K562 (cell line): ENCODE results near the gene SNX4. TPM values are rescaled to one million over a fixed set of nuclear protein-coding genes. Genes with fewer than 3 reads are reported as not detected.

Experiments
- ATAC-seq: fragments of 200-7000 bp; cut with Tn5 transposase; 3 replicates; pipeline ENCODE4 v1.9.1; 2020; ENCODE audit warnings: moderate library complexity
- BruUV-seq: library from RNA; stranded (reverse); fragments of 400-500 nt; replicated peaks from 2 replicates; lab custom pipeline; 2021; lab: Mats Ljungman, UMichigan
- CTCF ChIA-PET: fragments of 300-600 bp; formaldehyde crosslinking; extraction: SDS; loops from one replicate; lab custom pipeline; 2021; ENCODE audit warnings: low intra/inter-chr PET ratio; lab: Yijun Ruan, JAX
- POLR2A ChIA-PET: fragments of 300-600, 350-650 bp; sonication (Branson Sonifier 250); formaldehyde crosslinking; extraction: SDS; loops from one replicate; lab custom pipeline; 2021; ENCODE audit warnings: antibody characterized with exemption, inconsistent platforms; lab: Yijun Ruan, JAX
- DNase-seq, 4 experiments: peaks; one replicate each; pipeline versions ENCODE4 v3.0.0 to v3.0.0-alpha.2; 2011 to 2018; ENCODE audit warnings: low spot score in 3 of 4, mixed read lengths in 3 of 4; ENCODE audit errors: extremely low read depth in 1 of 4
- FAIRE-seq: peaks from 2 replicates; lab custom pipeline; 2011; peaks lifted over from hg19 to GRCh38; lab: Jason Lieb, UNC
- H2AFZ ChIP-seq: 2 replicates; pipeline ENCODE4 v1.6.0; 2011; ENCODE audit warnings: low read depth, low read length, control low read depth, inconsistent platforms
- H3K27ac ChIP-seq: fragments of 200-600 bp; 3 replicates; pipeline ENCODE4 v1.8.0; 2011; ENCODE audit warnings: low read depth, mild to moderate bottlenecking, control low read depth, inconsistent platforms, low read length, moderate library complexity, mixed read lengths; ENCODE audit errors: extremely low read depth
- H3K27me3 ChIP-seq, 2 experiments: fragments of 300-600 bp in 1 of 2; 2 replicates in 1 of 2; 3 replicates in 1 of 2; pipeline versions ENCODE4 v1.6.0 to v1.8.0; 2011; ENCODE audit warnings: inconsistent platforms in 2 of 2, low read length in 2 of 2, mild to moderate bottlenecking in 1 of 2, mixed read lengths in 1 of 2, moderate library complexity in 1 of 2; ENCODE audit not compliant: control insufficient read depth in 2 of 2, insufficient read depth in 2 of 2
- H3K36me3 ChIP-seq: fragments of 300-600 bp; 3 replicates; pipeline ENCODE4 v1.8.0; 2011; ENCODE audit warnings: mild to moderate bottlenecking, low read length, inconsistent platforms; ENCODE audit not compliant: control insufficient read depth, insufficient read depth
- H3K4me1 ChIP-seq, 2 experiments: fragments of 200-600 bp in 1 of 2; replicated peaks in 1 of 2; 2 replicates in 1 of 2; 3 replicates in 1 of 2; pipeline versions ENCODE4 v1.5.1 to v1.8.0; 2011; ENCODE audit warnings: inconsistent platforms in 2 of 2, low read length in 2 of 2, mild to moderate bottlenecking in 1 of 2, mixed read lengths in 1 of 2, moderate library complexity in 1 of 2; ENCODE audit not compliant: control insufficient read depth in 2 of 2, insufficient read depth in 2 of 2
- H3K4me2 ChIP-seq: 2 replicates; pipeline ENCODE4 v1.6.1; 2011; ENCODE audit warnings: low read length, control low read depth, inconsistent platforms, mixed read lengths; ENCODE audit not compliant: insufficient read depth
- H3K4me3 ChIP-seq: fragments of 200-600 bp; sonication (generic), shearing (Covaris generic); 2 replicates; pipeline ENCODE4 v1.5.1; 2016; ENCODE audit warnings: control low read depth, inconsistent platforms
- H3K79me2 ChIP-seq: fragments of 200-600 bp; 3 replicates; pipeline ENCODE4 v1.8.0; 2011; ENCODE audit warnings: low read length, inconsistent platforms; ENCODE audit not compliant: control insufficient read depth, insufficient read depth
- H3K9ac ChIP-seq, 2 experiments: 2 replicates each; pipeline versions ENCODE4 v1.6.0 to v1.6.1; 2011; ENCODE audit warnings: low read depth in 2 of 2, low read length in 2 of 2, control low read depth in 1 of 2, inconsistent platforms in 1 of 2, mild to moderate bottlenecking in 1 of 2, mixed read lengths in 1 of 2; ENCODE audit not compliant: insufficient read depth in 1 of 2
- H3K9me1 ChIP-seq: one replicate; pipeline ENCODE4 v1.6.0; 2011; ENCODE audit warnings: inconsistent platforms, mild to moderate bottlenecking, low read length, moderate library complexity; ENCODE audit not compliant: control insufficient read depth, insufficient read depth
- H3K9me3 ChIP-seq: replicated peaks from 2 replicates; pipeline ENCODE4 v1.5.1; 2011; ENCODE audit warnings: low read depth, low read length, inconsistent platforms; ENCODE audit not compliant: control insufficient read depth, insufficient read depth
- H4K20me1 ChIP-seq: replicated peaks from 2 replicates; pipeline ENCODE4 v1.6.1; 2011; ENCODE audit warnings: low read length, inconsistent platforms, mixed read lengths; ENCODE audit not compliant: control insufficient read depth, insufficient read depth
- CHD1 ChIP-seq: fragments of 200-600 bp; sonication (generic); IDR thresholded peaks from one replicate; pipeline ENCODE4 v1.6.1; 2012; ENCODE audit warnings: mild to moderate bottlenecking, moderate library complexity, low read length, inconsistent platforms
- ELF1 ChIP-seq: fragments of 200-800 bp; sonication (Bioruptor generic); IDR thresholded peaks from 2 replicates; pipeline ENCODE4 v1.6.1; 2016; ENCODE audit warnings: missing genetic modification characterization, missing compliant biosample characterization
- ETV1 ChIP-seq: fragments of 450-650 bp; conservative IDR thresholded peaks from 2 replicates; pipeline ENCODE4 v1.6.1; 2016; ENCODE audit warnings: missing genetic modification characterization, control low read depth, low read depth, missing compliant biosample characterization
- HDAC6 ChIP-seq: IDR thresholded peaks from 2 replicates; pipeline ENCODE4 v1.6.1; 2012; ENCODE audit warnings: low read depth, mild to moderate bottlenecking, control low read depth, inconsistent platforms, low read length, moderate library complexity
- MLLT1 ChIP-seq, 2 experiments: fragments of 450-650 bp; IDR thresholded peaks; 2 replicates each; pipeline ENCODE4 v1.6.1; 2016
- RAD21 ChIP-seq, 2 experiments: fragments of 250-450 bp in 1 of 2; fragments of 450-650 bp in 1 of 2; sonication (Bioruptor Pico) in 1 of 2; formaldehyde crosslinking in 1 of 2; IDR thresholded peaks in 1 of 2; conservative IDR thresholded peaks in 1 of 2; 2 replicates each; pipeline versions ENCODE4 v1.4.0 to v1.8.0; 2020 to 2022; ENCODE audit warnings: mild to moderate bottlenecking in 2 of 2, moderate library complexity in 1 of 2
- RBBP5 ChIP-seq: fragments of 200-600 bp; sonication (generic); IDR thresholded peaks from 2 replicates; pipeline ENCODE4 v1.6.1; 2012; ENCODE audit warnings: borderline replicate concordance, mild to moderate bottlenecking, low read length, control low read depth, inconsistent platforms; ENCODE audit not compliant: insufficient read depth, poor library complexity, severe bottlenecking
- ZBTB5 ChIP-seq: fragments of 450-650 bp; IDR thresholded peaks from 2 replicates; pipeline ENCODE4 v1.6.1; 2017; ENCODE audit warnings: antibody characterized with exemption
- ZBTB7A ChIP-seq: IDR thresholded peaks from 2 replicates; pipeline ENCODE4 v1.6.1; 2011; ENCODE audit warnings: low read depth, mild to moderate bottlenecking, low read length, moderate library complexity, borderline replicate concordance; ENCODE audit not compliant: control insufficient read depth
- WGBS: fragments of 100-300 bp; shearing (Covaris generic); methylation state at CpG from one replicate; pipeline ENCODE4 v1.1.6; 2016; ENCODE audit warnings: low coverage, mixed read lengths; ENCODE audit not compliant: insufficient coverage; ENCODE audit errors: missing lambda C conversion rate; 5-methylcytosine and 5-hydroxymethylcytosine counted together
- in situ Hi-C: fragments of 300-500 bp; cut with MboI; formaldehyde crosslinking; loops from 4 replicates; pipeline ENCODE4 v1.15.0; 2018; ENCODE audit warnings: inconsistent platforms, mixed read lengths
- intact Hi-C: fragments of 100-400 bp; cut with micrococcal nuclease; formaldehyde crosslinking; loops from 2 replicates; pipeline ENCODE4 v1.14.2; 2022
- polyA plus RNA-seq, 8 experiments: library from polyadenylated mRNA; depleted of rRNA in 4 of 8; stranded (reverse) in 5 of 8; unstranded in 3 of 8; fragments of >200 nt; fragmentation: Nextera tagmentation in 2 of 8; fragmentation: Illumina TruSeq in 1 of 8; extraction: Ambion mirVana in 2 of 8; extraction: Trizol in 1 of 8; gene quantifications; 2 replicates each; pipeline versions ENCODE4 v1.2.1 to v1.2.3, GENCODE V29; 2011 to 2014; ENCODE audit warnings: inconsistent platforms in 1 of 8, missing spikeins in 1 of 8
- total RNA-seq, 7 experiments: library from RNA; depleted of rRNA in 6 of 7; stranded (reverse); fragments of >200 nt in 6 of 7; fragmentation: Illumina TruSeq in 2 of 7; extraction: Trizol in 2 of 7; gene quantifications; 2 replicates each; pipeline versions ENCODE4 v1.2.1 to v1.2.3, GENCODE V29; 2011 to 2021; ENCODE audit warnings: low replicate concordance in 1 of 7
- TF ChIP-seq, protein P1 (sequence below): sonication (generic); formaldehyde crosslinking; IDR thresholded peaks from 2 replicates; pipeline ENCODE4 v1.8.0; 2022; ENCODE audit warnings: mild to moderate bottlenecking, missing genetic modification reagents

Gene SNX4
- total and polyA plus RNA-seq, 9 of the 15 experiments (the other 6 are each of a cell fraction or from before 2014, with no cell fraction given): 11.4 to 40.3 (median 30.0) TPM

DNA sequence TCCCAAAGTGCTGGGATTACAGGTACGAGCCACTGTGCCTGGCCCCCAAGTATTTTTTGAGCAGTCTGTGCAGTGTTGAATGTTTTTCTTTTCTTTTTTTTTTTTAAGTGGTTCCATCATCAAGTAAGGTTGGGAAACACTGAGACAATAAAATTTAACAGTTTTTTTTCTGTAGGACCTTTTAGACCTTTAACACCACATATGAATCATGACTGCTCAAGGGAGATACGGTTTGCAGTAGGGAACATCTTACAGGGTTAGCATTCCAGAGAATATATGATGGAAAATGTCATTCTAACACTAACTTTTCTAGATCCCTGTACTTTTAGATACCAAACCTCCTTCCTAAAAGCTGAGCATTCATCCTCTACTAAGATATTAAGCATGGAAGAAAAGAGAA, 41.7 kb downstream of the SNX4 start:
- Histone ChIP-seq H3K9ac (no peak overlapping the region), H3K4me3 (no peak overlapping the region), H3K9me1 (no peaks in the 10 kb centered on the region), H3K36me3 (peaks cover 55% of the 10 kb centered on the region; the same call in 2 of the 3 replicates), H3K9me3 (no peaks in the 10 kb centered on the region), H2AFZ (no peak overlapping the region)
- intact Hi-C loops: no loop called here
- ATAC-seq (no peak), DNase-seq (no peak)
- BruUV-seq: no TSS peak
- WGBS: 81% methylated on average over 2 of the region's 2 CpGs
- TF ChIP-seq HDAC6 (no peak), RBBP5 (no peak), MLLT1 (IDR thresholded peaks at IDR 0.05) (no peak), ZBTB7A (no peak), CHD1 (no peak), ETV1 (no peak), ZBTB5 (no peak), ELF1 (no peak), RAD21 (CRISPR knock-in tag; conservative IDR thresholded peaks at IDR 0.05 in 1 of 2, IDR thresholded peaks at IDR 0.05 in 1 of 2) (no peak)
- TF ChIP-seq, protein P1, sequence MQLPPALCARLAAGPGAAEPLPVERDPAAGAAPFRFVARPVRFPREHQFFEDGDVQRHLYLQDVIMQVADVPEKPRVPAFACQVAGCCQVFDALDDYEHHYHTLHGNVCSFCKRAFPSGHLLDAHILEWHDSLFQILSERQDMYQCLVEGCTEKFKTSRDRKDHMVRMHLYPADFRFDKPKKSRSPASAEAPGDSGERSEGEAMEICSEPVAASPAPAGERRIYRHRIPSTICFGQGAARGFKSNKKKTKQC (CRISPR knock-in tag): no peak
- TF ChIP-seq, all 486 proteins: peak for 0
- Histone ChIP-seq H3K27me3 (no peaks in the 10 kb centered on the region), H3K27ac (no peak overlapping the region), H3K4me2 (no peak overlapping the region), H3K79me2 (no peaks in the 10 kb centered on the region), H4K20me1 (no peaks in the 10 kb centered on the region), H3K4me1 (no peaks in the 10 kb centered on the region)
- no peak for FAIRE-seq
- POLR2A ChIA-PET: no interaction called here
- CTCF ChIA-PET: no interaction called here
- in situ Hi-C loops: no loop called here
